COLO668 (cell line): ENCODE measurements around the gene PRSS22.
A peak's percentile ranks its signal among the peaks of the same experiment; 100 is the strongest.

Experiments used
- DNase-seq: peaks from one replicate; lab custom pipeline; 2025; ENCODE audit not compliant: unreplicated experiment; lab: John Stamatoyannopoulos, UW

The PRSS22 gene

GRCh38 chr16:2829501-2830354 is 28.2 kb downstream of the PRSS22 start, which contains the start of gene ZG16B:
ZG16B (plus strand) TSS chr16:2830303; CDS start chr16:2830442, 139 bp downstream.
- peak; percentile 24 for DNase-seq

- DNase-seq: no peak
Observed at GRCh38 chr16:2828876-2829430, 29.0 kb downstream of the PRSS22 start.

GRCh38 chr16:2828521-2828840 is 29.5 kb downstream of the PRSS22 start:
- DNase-seq: no peak

- DNase-seq: no peak
Observed at GRCh38 chr16:2827831-2828520, 30.0 kb downstream of the PRSS22 start.

- no peak for DNase-seq
Observed at GRCh38 chr16:2827374-2827791, 30.6 kb downstream of the PRSS22 start.

GRCh38 chr16:2826591-2827373 is 31.2 kb downstream of the PRSS22 start:
- no peak for DNase-seq

GRCh38 chr16:2825906-2826305 is 32.1 kb downstream of the PRSS22 start:
- DNase-seq: no peak

GRCh38 chr16:2825049-2825742 is 32.8 kb downstream of the PRSS22 start:
- no peak for DNase-seq

GRCh38 chr16:2824626-2825025 is 33.3 kb downstream of the PRSS22 start:
- no peak for DNase-seq

- no peak for DNase-seq
Observed at GRCh38 chr16:2822496-2822895, 35.5 kb downstream of the PRSS22 start.

GRCh38 chr16:2822158-2822495 is 35.8 kb downstream of the PRSS22 start:
- no peak for DNase-seq

- no peak for DNase-seq
Observed at GRCh38 chr16:2821487-2822157, 36.3 kb downstream of the PRSS22 start.

- DNase-seq: no peak
Observed at GRCh38 chr16:2820836-2821486, 37.0 kb downstream of the PRSS22 start.

GRCh38 chr16:2819939-2820835 is 37.8 kb downstream of the PRSS22 start:
- no peak for DNase-seq

- DNase-seq: no peak
Observed at GRCh38 chr16:2819179-2819938, 38.6 kb downstream of the PRSS22 start.

GRCh38 chr16:2818272-2818876 is 39.6 kb downstream of the PRSS22 start:
- DNase-seq: no peak
